IMR-90 (cell line): ENCODE data around the gene SPATA18. TPM values are rescaled to one million over a fixed set of nuclear protein-coding genes. Genes with fewer than 3 reads are reported as not detected.

ENCODE experiments used
- ATAC-seq: fragments of 200-7000 bp; cut with Tn5 transposase; 2 replicates; pipeline ENCODE4 v1.9.1; 2020; ENCODE audit warnings: low read depth, mild to moderate bottlenecking, moderate library complexity
- BruUV-seq: library from RNA; stranded (reverse); fragments of 400-500 nt; replicated peaks from 2 replicates; lab custom pipeline; 2021; lab: Mats Ljungman, UMichigan
- CTCF ChIA-PET: fragments of 300-600 bp; formaldehyde crosslinking; extraction: SDS; loops from one replicate; lab custom pipeline; 2021; ENCODE audit warnings: antibody characterized with exemption; lab: Yijun Ruan, JAX
- POLR2A ChIA-PET: fragments of 300-600 bp; sonication (Branson Sonifier 250); formaldehyde crosslinking; loops from one replicate; lab custom pipeline; 2022; ENCODE audit warnings: antibody characterized with exemption; ENCODE audit not compliant: unreplicated experiment; lab: Charles Lee
- DNase-seq: peaks from one replicate; pipeline ENCODE4 v3.0.0; 2013
- H2AFZ ChIP-seq: replicated peaks from 2 replicates; pipeline ENCODE3; 2013; ENCODE audit warnings: low read length, mild to moderate bottlenecking; ENCODE audit not compliant: poor library complexity
- H2AK5ac ChIP-seq: 2 replicates; pipeline ENCODE4 v1.6.1; 2013; ENCODE audit warnings: low read depth, low read length, inconsistent platforms
- H2AK9ac ChIP-seq: replicated peaks from 2 replicates; pipeline ENCODE3; 2013; ENCODE audit warnings: mild to moderate bottlenecking, low read depth, low read length, moderate library complexity; ENCODE audit not compliant: poor library complexity
- H2BK120ac ChIP-seq: 2 replicates; pipeline ENCODE4 v1.6.1; 2013; ENCODE audit warnings: low read depth, low read length, inconsistent platforms
- H2BK15ac ChIP-seq: 3 replicates; pipeline ENCODE4 v1.6.1; 2013; ENCODE audit warnings: low read depth, low read length, inconsistent platforms
- H2BK20ac ChIP-seq: 2 replicates; pipeline ENCODE4 v1.6.1; 2013; ENCODE audit warnings: low read depth, mild to moderate bottlenecking, inconsistent platforms, low read length, moderate library complexity
- H2BK5ac ChIP-seq: 2 replicates; pipeline ENCODE4 v1.6.1; 2013; ENCODE audit warnings: mild to moderate bottlenecking, low read depth, low read length, inconsistent platforms; ENCODE audit not compliant: poor library complexity, severe bottlenecking
- H3K14ac ChIP-seq: replicated peaks from 2 replicates; pipeline ENCODE4 v1.6.1; 2013; ENCODE audit warnings: low read depth, low read length, inconsistent platforms
- H3K18ac ChIP-seq: 2 replicates; pipeline ENCODE4 v1.6.1; 2013; ENCODE audit warnings: low read depth, low read length, control low read depth
- H3K23ac ChIP-seq: 2 replicates; pipeline ENCODE4 v1.6.1; 2013; ENCODE audit warnings: low read depth, low read length, inconsistent platforms
- H3K27ac ChIP-seq: 2 replicates; pipeline ENCODE4 v1.5.1; 2013; ENCODE audit warnings: mild to moderate bottlenecking, control low read depth, low read length; ENCODE audit not compliant: insufficient read depth
- H3K27me3 ChIP-seq: 2 replicates; pipeline ENCODE4 v1.6.1; 2013; ENCODE audit warnings: low read length; ENCODE audit not compliant: control insufficient read depth, insufficient read depth
- H3K36me3 ChIP-seq: 2 replicates; pipeline ENCODE4 v1.6.1; 2013; ENCODE audit warnings: low read length, mixed read lengths; ENCODE audit not compliant: control insufficient read depth, insufficient read depth
- H3K4ac ChIP-seq: 2 replicates; pipeline ENCODE4 v1.6.1; 2013; ENCODE audit warnings: low read depth, low read length, inconsistent platforms
- H3K4me1 ChIP-seq: 2 replicates; pipeline ENCODE4 v1.6.1; 2013; ENCODE audit warnings: low read length, mixed read lengths; ENCODE audit not compliant: control insufficient read depth, insufficient read depth
- H3K4me2 ChIP-seq: 2 replicates; pipeline ENCODE4 v1.6.1; 2013; ENCODE audit warnings: low read depth, mild to moderate bottlenecking, control low read depth, low read length, moderate library complexity
- H3K4me3 ChIP-seq: 2 replicates; pipeline ENCODE4 v1.5.1; 2013; ENCODE audit warnings: low read depth, mild to moderate bottlenecking, control low read depth, low read length, moderate library complexity; ENCODE audit not compliant: insufficient read depth
- H3K56ac ChIP-seq: 2 replicates; pipeline ENCODE4 v1.6.1; 2013; ENCODE audit warnings: low read length, inconsistent platforms; ENCODE audit not compliant: insufficient read depth; ENCODE audit errors: extremely low read depth
- H3K79me1 ChIP-seq, 2 experiments: 2 replicates each; pipeline ENCODE4 v1.6.1; 2013; ENCODE audit warnings: low read length in 2 of 2, inconsistent platforms in 1 of 2, low read depth in 1 of 2
- H3K9ac ChIP-seq: 2 replicates; pipeline ENCODE4 v1.6.1; 2013; ENCODE audit warnings: low read depth, low read length, control low read depth
- H3K9me1 ChIP-seq: 2 replicates; pipeline ENCODE4 v1.6.1; 2013; ENCODE audit warnings: low read length, inconsistent platforms; ENCODE audit not compliant: insufficient read depth
- H3K9me3 ChIP-seq: 2 replicates; pipeline ENCODE4 v1.6.1; 2013; ENCODE audit warnings: low read length; ENCODE audit not compliant: control insufficient read depth, insufficient read depth
- H4K20me1 ChIP-seq: 2 replicates; pipeline ENCODE4 v1.6.1; 2013; ENCODE audit warnings: low read length, inconsistent platforms; ENCODE audit not compliant: insufficient read depth
- H4K5ac ChIP-seq: 2 replicates; pipeline ENCODE4 v1.6.1; 2013; ENCODE audit warnings: mild to moderate bottlenecking, low read depth, low read length, control low read depth
- H4K8ac ChIP-seq, 2 experiments: 2 replicates each; pipeline ENCODE4 v1.6.1; 2013; ENCODE audit warnings: low read depth in 2 of 2, low read length in 2 of 2, control low read depth in 1 of 2, inconsistent platforms in 1 of 2
- H4K91ac ChIP-seq: 2 replicates; pipeline ENCODE4 v1.6.1; 2013; ENCODE audit warnings: low read depth, low read length, inconsistent platforms; ENCODE audit not compliant: insufficient read depth
- CHD1 ChIP-seq: IDR thresholded peaks from 2 replicates; pipeline ENCODE4 v1.6.1; 2012; ENCODE audit warnings: low read depth, low read length, improper control_type of control experiment
- FOS ChIP-seq: fragments of 150-350 bp; IDR thresholded peaks from 2 replicates; pipeline ENCODE4 v1.6.1; 2016; ENCODE audit warnings: low read depth, low read length
- MAFK ChIP-seq: IDR thresholded peaks from 2 replicates; pipeline ENCODE4 v1.6.1; 2012; ENCODE audit warnings: low read depth, low read length, improper control_type of control experiment
- MAZ ChIP-seq: IDR thresholded peaks from 2 replicates; pipeline ENCODE4 v1.6.1; 2012; ENCODE audit warnings: low read depth, mild to moderate bottlenecking, low read length, improper control_type of control experiment, moderate library complexity, borderline replicate concordance
- MXI1 ChIP-seq: IDR thresholded peaks from 2 replicates; pipeline ENCODE4 v1.6.1; 2012; ENCODE audit warnings: low read depth, mild to moderate bottlenecking, low read length, moderate library complexity, borderline replicate concordance
- POLR2A ChIP-seq: IDR thresholded peaks from 2 replicates; pipeline ENCODE4 v1.6.1; 2012; ENCODE audit warnings: mild to moderate bottlenecking, low read depth, low read length
- RAD21 ChIP-seq: IDR thresholded peaks from 2 replicates; pipeline ENCODE4 v1.6.1; 2012; ENCODE audit warnings: low read length, improper control_type of control experiment
- RFX5 ChIP-seq: IDR thresholded peaks from 2 replicates; pipeline ENCODE4 v1.8.0; 2012; ENCODE audit warnings: low read depth, mild to moderate bottlenecking, low read length, moderate library complexity
- SMC3 ChIP-seq: fragments of 150-350 bp; IDR thresholded peaks from 2 replicates; pipeline ENCODE4 v1.6.1; 2016; ENCODE audit warnings: low read depth, mild to moderate bottlenecking, antibody characterized with exemption, low read length, moderate library complexity
- USF2 ChIP-seq: fragments of 150-350 bp; IDR thresholded peaks from 2 replicates; pipeline ENCODE4 v1.6.1; 2017; ENCODE audit warnings: mild to moderate bottlenecking, antibody characterized with exemption, low read length, low read depth
- dilution Hi-C: fragments of 300-500 bp; cut with HindIII; formaldehyde crosslinking; loops from one replicate; pipeline ENCODE4 v1.14.3; 2018; ENCODE audit warnings: low sequenced_read_pairs; ENCODE audit not compliant: unreplicated experiment
- in situ Hi-C: fragments of 300-500 bp; cut with MboI; formaldehyde crosslinking; loops from 3 replicates; pipeline ENCODE4 v1.14.3; 2019; ENCODE audit warnings: low sequenced_read_pairs, inconsistent platforms, mixed read lengths
- intact Hi-C: fragments of 100-400 bp; cut with micrococcal nuclease; formaldehyde crosslinking; loops from 2 replicates; pipeline ENCODE4 v1.10.0; 2022
- polyA plus RNA-seq, 3 experiments: library from polyadenylated mRNA; depleted of rRNA; stranded (reverse); fragments of >200 nt; gene quantifications; 2 replicates each; pipeline ENCODE4 v1.2.3, GENCODE V29; 2012; ENCODE audit warnings: low replicate concordance in 1 of 3
- total RNA-seq: library from RNA; depleted of rRNA; stranded (reverse); fragments of >200 nt; gene quantifications from 2 replicates; pipeline ENCODE4 v1.2.3, GENCODE V29; 2012

Gene SPATA18
- total and polyA plus RNA-seq, 2 of the 4 experiments (the other 2 are of a cell fraction): 3.0 to 4.7 TPM

GRCh38 chr4:52004414-52004813, 46.7 kb upstream of the SPATA18 start:
- DNase-seq (no peak), ATAC-seq (no peak)
- H4K91ac ChIP-seq: no peak overlapping the region
- no peak overlapping the region for H2BK15ac ChIP-seq
- no peak overlapping the region for H4K8ac ChIP-seq
- no peak overlapping the region for H3K14ac ChIP-seq
- in situ Hi-C loops: no loop called here
- no peak overlapping the region for H3K18ac ChIP-seq
- dilution Hi-C loops: no loop called here
- H2BK120ac ChIP-seq: no peak overlapping the region
- no peak overlapping the region for H3K56ac ChIP-seq
- CTCF ChIA-PET: no interaction called here
- no peak overlapping the region for H2AK9ac ChIP-seq
- no peaks in the 10 kb centered on the region for H3K9me1 ChIP-seq
- H3K4me1 ChIP-seq: peaks cover 2% of the 10 kb centered on the region
- no peaks in the 10 kb centered on the region for H3K9me3 ChIP-seq
- no peak for TF ChIP-seq USF2
- no peak for TF ChIP-seq RAD21
- TF ChIP-seq MAFK: no peak
- no peak for TF ChIP-seq POLR2A
- TF ChIP-seq SMC3: no peak
- no peak for TF ChIP-seq CHD1
- TF ChIP-seq FOS: no peak
- TF ChIP-seq MXI1: no peak
- no peak for TF ChIP-seq MAZ
- no peak for TF ChIP-seq RFX5
- H2BK20ac ChIP-seq: no peak overlapping the region
- H3K27me3 ChIP-seq: no peaks in the 10 kb centered on the region
- no peak overlapping the region for H2AFZ ChIP-seq
- H4K20me1 ChIP-seq: no peaks in the 10 kb centered on the region; the same call in 1 of the 2 replicates
- intact Hi-C loops: no loop called here
- no peak overlapping the region for H3K27ac ChIP-seq
- POLR2A ChIA-PET: no interaction called here
- H3K4me3 ChIP-seq: no peak overlapping the region
- no peak overlapping the region for H2BK5ac ChIP-seq
- H2AK5ac ChIP-seq: no peak overlapping the region
- no peaks in the 10 kb centered on the region for H3K79me1 ChIP-seq
- H3K4me2 ChIP-seq: no peak overlapping the region
- no peak overlapping the region for H3K9ac ChIP-seq
- H3K36me3 ChIP-seq: no peaks in the 10 kb centered on the region
- no TSS peak for BruUV-seq
- no peak overlapping the region for H3K23ac ChIP-seq
- no peak overlapping the region for H4K5ac ChIP-seq
- H3K4ac ChIP-seq: no peak overlapping the region
